GM20000 (cell line): ENCODE results near the gene GEMIN8.

Experiments
- DNase-seq: peaks from one replicate; pipeline ENCODE4 v3.0.0; 2012; ENCODE audit warnings: low spot score
- TF ChIP-seq, protein P1 (sequence below): IDR thresholded peaks from 2 replicates; pipeline ENCODE4 v1.5.1; 2012; ENCODE audit warnings: mild to moderate bottlenecking, control low read depth; ENCODE audit errors: extremely low read depth, missing control alignments

GEMIN8 gene

GRCh38 chrX:14030174-14030530 lies 460 bp upstream of the GEMIN8 start:
- DNase-seq: peak; percentile 18
- TF ChIP-seq, protein P1, sequence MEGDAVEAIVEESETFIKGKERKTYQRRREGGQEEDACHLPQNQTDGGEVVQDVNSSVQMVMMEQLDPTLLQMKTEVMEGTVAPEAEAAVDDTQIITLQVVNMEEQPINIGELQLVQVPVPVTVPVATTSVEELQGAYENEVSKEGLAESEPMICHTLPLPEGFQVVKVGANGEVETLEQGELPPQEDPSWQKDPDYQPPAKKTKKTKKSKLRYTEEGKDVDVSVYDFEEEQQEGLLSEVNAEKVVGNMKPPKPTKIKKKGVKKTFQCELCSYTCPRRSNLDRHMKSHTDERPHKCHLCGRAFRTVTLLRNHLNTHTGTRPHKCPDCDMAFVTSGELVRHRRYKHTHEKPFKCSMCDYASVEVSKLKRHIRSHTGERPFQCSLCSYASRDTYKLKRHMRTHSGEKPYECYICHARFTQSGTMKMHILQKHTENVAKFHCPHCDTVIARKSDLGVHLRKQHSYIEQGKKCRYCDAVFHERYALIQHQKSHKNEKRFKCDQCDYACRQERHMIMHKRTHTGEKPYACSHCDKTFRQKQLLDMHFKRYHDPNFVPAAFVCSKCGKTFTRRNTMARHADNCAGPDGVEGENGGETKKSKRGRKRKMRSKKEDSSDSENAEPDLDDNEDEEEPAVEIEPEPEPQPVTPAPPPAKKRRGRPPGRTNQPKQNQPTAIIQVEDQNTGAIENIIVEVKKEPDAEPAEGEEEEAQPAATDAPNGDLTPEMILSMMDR: no peak

GRCh38 chrX:14029039-14029424 lies 660 bp downstream of the GEMIN8 start:
- DNase-seq: no peak
- TF ChIP-seq, protein P1: no peak

DNA sequence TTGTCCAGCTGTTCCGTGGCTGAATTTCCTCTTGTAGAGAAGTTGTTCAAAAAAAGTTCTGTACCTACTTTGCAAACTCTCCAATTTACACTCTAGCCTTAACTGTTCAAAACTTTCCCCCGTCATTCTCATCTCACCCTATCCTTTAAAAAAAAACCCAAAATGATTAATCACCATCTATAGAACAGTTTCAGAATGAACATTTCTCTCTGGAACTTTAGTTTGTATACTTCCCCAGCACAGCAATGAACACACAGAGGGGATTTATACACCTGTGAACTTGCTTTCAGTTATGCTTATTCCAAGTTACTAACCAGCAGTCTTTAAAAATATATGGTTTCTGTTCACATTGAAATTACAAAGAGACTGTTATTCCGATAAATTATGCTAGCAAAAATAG lies 1.2 kb downstream of the GEMIN8 start:
- DNase-seq: peak; percentile 10
- TF ChIP-seq, protein P1: no peak

- TF ChIP-seq, protein P1: no peak
- peak; percentile 34 for DNase-seq
These were observed 2.1 kb downstream of the GEMIN8 start for GRCh38 chrX:14027511-14028019.

- DNase-seq: no peak
- TF ChIP-seq, protein P1: no peak
These were observed 2.7 kb downstream of the GEMIN8 start for GRCh38 chrX:14027036-14027435.

DNA sequence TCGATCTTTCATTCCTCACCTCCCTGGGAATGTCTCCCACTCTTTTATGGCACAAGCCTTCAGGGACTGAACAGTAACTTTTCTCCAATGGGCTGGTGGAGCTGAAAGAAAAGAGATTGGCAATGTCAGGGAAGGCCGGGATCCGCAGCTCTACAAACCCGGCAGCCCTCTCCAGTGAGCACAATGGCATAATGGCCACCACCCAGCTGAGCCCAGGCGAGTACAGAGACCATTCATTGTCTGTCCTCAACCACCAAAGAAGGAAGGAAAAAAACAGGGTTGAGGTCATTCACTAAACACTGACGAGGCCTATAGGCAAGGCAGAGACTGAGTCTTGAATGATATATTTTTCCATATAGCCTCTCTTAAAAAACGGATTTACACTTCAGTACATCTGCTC lies 3.6 kb downstream of the GEMIN8 start:
- DNase-seq: no peak
- TF ChIP-seq, protein P1: no peak

GRCh38 chrX:14022019-14022418 lies 7.7 kb downstream of the GEMIN8 start:
- no peak for DNase-seq
- TF ChIP-seq, protein P1: no peak
